ENCODE data around the gene AEBP1. TPM values are rescaled to one million over a fixed set of nuclear protein-coding genes. Genes with fewer than 3 reads are reported as not detected.

The AEBP1 gene
- total and polyA plus RNA-seq, 9 of the 15 experiments (the other 6 are each of a cell fraction or from before 2014, with no cell fraction given), result 0.03 to 0.78 (median 0.30) TPM; not detected in 2

DNA sequence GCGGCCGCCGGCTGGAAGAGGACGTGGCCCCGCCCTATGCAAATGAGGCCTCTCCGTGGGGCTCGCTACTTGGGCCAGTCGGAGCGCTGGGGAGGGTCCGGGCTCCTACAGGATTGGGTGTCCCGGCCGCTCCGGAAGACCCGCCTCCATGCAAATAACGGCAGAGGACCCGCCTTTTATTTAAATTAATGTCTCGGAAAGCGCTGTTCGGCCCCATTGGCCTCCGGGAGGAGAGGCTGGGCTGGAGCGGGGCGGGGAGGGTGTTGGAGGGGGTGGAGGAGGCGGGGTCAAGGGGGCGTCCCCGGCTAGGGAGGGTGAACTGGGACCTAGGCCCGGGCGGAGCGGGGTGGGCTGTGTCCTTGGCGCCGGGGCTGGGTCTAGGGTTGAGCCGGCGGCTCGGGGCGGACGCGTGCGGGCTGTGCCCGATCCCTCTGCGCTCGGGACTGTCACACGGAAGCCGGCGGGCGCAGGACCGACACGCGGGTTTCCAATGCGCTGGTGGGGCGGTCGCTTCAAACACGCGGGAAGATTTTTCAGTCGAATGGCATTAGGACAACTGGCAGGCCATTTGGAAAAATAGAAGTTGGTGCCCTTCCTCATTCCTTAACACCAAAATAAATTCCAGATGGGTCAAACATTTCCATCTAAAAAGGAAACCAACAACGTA is 21.5 kb upstream of the AEBP1 start (continued):
- TF ChIP-seq, protein P1, sequence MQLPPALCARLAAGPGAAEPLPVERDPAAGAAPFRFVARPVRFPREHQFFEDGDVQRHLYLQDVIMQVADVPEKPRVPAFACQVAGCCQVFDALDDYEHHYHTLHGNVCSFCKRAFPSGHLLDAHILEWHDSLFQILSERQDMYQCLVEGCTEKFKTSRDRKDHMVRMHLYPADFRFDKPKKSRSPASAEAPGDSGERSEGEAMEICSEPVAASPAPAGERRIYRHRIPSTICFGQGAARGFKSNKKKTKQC (CRISPR knock-in tag; IDR thresholded peaks at IDR 0.05), result 0 out of 2 replicates have a peak, but pooled peaks have one; percentile 57
- TF ChIP-seq, protein P2, sequence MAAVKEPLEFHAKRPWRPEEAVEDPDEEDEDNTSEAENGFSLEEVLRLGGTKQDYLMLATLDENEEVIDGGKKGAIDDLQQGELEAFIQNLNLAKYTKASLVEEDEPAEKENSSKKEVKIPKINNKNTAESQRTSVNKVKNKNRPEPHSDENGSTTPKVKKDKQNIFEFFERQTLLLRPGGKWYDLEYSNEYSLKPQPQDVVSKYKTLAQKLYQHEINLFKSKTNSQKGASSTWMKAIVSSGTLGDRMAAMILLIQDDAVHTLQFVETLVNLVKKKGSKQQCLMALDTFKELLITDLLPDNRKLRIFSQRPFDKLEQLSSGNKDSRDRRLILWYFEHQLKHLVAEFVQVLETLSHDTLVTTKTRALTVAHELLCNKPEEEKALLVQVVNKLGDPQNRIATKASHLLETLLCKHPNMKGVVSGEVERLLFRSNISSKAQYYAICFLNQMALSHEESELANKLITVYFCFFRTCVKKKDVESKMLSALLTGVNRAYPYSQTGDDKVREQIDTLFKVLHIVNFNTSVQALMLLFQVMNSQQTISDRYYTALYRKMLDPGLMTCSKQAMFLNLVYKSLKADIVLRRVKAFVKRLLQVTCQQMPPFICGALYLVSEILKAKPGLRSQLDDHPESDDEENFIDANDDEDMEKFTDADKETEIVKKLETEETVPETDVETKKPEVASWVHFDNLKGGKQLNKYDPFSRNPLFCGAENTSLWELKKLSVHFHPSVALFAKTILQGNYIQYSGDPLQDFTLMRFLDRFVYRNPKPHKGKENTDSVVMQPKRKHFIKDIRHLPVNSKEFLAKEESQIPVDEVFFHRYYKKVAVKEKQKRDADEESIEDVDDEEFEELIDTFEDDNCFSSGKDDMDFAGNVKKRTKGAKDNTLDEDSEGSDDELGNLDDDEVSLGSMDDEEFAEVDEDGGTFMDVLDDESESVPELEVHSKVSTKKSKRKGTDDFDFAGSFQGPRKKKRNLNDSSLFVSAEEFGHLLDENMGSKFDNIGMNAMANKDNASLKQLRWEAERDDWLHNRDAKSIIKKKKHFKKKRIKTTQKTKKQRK (IDR thresholded peaks at IDR 0.05; ENCODE audit: borderline replicate concordance, low read depth, low read length), result peak; percentile 53; the same call in 1 of the 2 replicates
- 0 out of 2 replicates have a peak, but pooled peaks have one; percentile 9 for TF ChIP-seq LCOR (CRISPR knock-in tag; IDR thresholded peaks at IDR 0.05)
- TF ChIP-seq RB1 (IDR thresholded peaks at IDR 0.05; ENCODE audit: low read depth), result peak; percentile 71; the same call in 1 of the 2 replicates
- TF ChIP-seq ZBTB40 (IDR thresholded peaks at IDR 0.05), result 0 out of 2 replicates have a peak, but pooled peaks have one; percentile 32
- TF ChIP-seq ZBTB40 (CRISPR knock-in tag; IDR thresholded peaks at IDR 0.05), result no peak
- TF ChIP-seq POLR2G (IDR thresholded peaks at IDR 0.05; ENCODE audit: low read depth, low read length), result peak; percentile 80
- TF ChIP-seq EP400 (IDR thresholded peaks at IDR 0.05), result 0 out of 2 replicates have a peak, but pooled peaks have one; percentile 38
- TF ChIP-seq SP2 (IDR thresholded peaks at IDR 0.05; ENCODE audit: extremely low read depth, low read depth, low read length, poor library complexity, severe bottlenecking), result peak; percentile 68
- TF ChIP-seq CLOCK (CRISPR knock-in tag; IDR thresholded peaks at IDR 0.05; ENCODE audit: borderline replicate concordance), result no peak
